ENCODE results near the gene RREB1. TPM values are rescaled to one million over a fixed set of nuclear protein-coding genes. Genes with fewer than 3 reads are reported as not detected.

RREB1 gene
- total RNA-seq, 4 donors from 2014 or later, result 17.7 to 36.6 (median 28.8) TPM

- Histone ChIP-seq H3K36me3 (peaks cover 0 to 11% (median 2%) of the 10 kb centered on the region in 4 donors), H3K9me3 (no peaks in the 10 kb centered on the region), H3K27me3 (no peaks in the 10 kb centered on the region), H3K27ac (replicated peaks in 1 of 4) (peak overlapping the region in 2 of 4 donors; percentile 17 to 27), H3K4me3 (no peak overlapping the region), H3K4me1 (peaks cover 75 to 92% (median 77%) of the 10 kb centered on the region in 4 donors)
- WGBS, result 50% methylated on average over 2 of the region's 7 CpGs
- no peak for DNase-seq (ENCODE audit: extremely low spot score)
- no peak for TF ChIP-seq EP300 (IDR thresholded peaks at IDR 0.05)
- intact Hi-C loops (cut with DNase I), result loop anchor here (5.0 kb wide), 1 partner anchor 35 kb away; no protein-coding TSS in a partner anchor
These were observed 64.9 kb downstream of the RREB1 start for GRCh38 chr6:7172649-7173048.

GRCh38 chr6:7173843-7174503 lies 66.2 kb downstream of the RREB1 start:
- 77% methylated on average over 9 of the region's 9 CpGs for WGBS
- no peak for TF ChIP-seq EP300 (IDR thresholded peaks at IDR 0.05)
- no peak for TF ChIP-seq CTCF (IDR thresholded peaks at IDR 0.05)
- no peak for TF ChIP-seq POLR2AphosphoS5 (IDR thresholded peaks at IDR 0.05)
- no peak for TF ChIP-seq POLR2A (IDR thresholded peaks at IDR 0.05; ENCODE audit: low read depth)
- peak overlapping the region in 1 of 4 donors; percentile 21 for H3K27ac ChIP-seq (replicated peaks in 1 of 4)
- intact Hi-C loops (cut with DNase I), result loop anchor here (5.0 kb wide), 1 partner anchor 37 kb away; no protein-coding TSS in a partner anchor
- H3K4me1 ChIP-seq, result peaks cover 62 to 79% (median 64%) of the 10 kb centered on the region in 4 donors
- no peaks in the 10 kb centered on the region for H3K9me3 ChIP-seq
- H3K4me3 ChIP-seq, result no peak overlapping the region
- peak; percentile 19 for DNase-seq (ENCODE audit: extremely low spot score)
- peaks cover 0 to 17% (median 6%) of the 10 kb centered on the region in 4 donors for H3K36me3 ChIP-seq
- H3K27me3 ChIP-seq, result no peaks in the 10 kb centered on the region

GRCh38 chr6:7175462-7175861 lies 67.7 kb downstream of the RREB1 start:
- TF ChIP-seq POLR2A (IDR thresholded peaks at IDR 0.05; ENCODE audit: low read depth) (no peak), EP300 (IDR thresholded peaks at IDR 0.05) (no peak), POLR2AphosphoS5 (IDR thresholded peaks at IDR 0.05) (no peak)
- Histone ChIP-seq H3K4me3 (no peak overlapping the region), H3K27me3 (no peaks in the 10 kb centered on the region), H3K4me1 (peaks cover 47 to 64% (median 49%) of the 10 kb centered on the region in 4 donors), H3K36me3 (peaks cover 0 to 32% (median 10%) of the 10 kb centered on the region in 4 donors), H3K9me3 (no peaks in the 10 kb centered on the region), H3K27ac (replicated peaks in 1 of 4) (peak overlapping the region in 3 of 4 donors; percentile 32 to 59 (median 40))
- intact Hi-C loops (cut with DNase I), result no loop called here
- WGBS, result 42% methylated on average over 5 of the region's 5 CpGs
- DNase-seq (ENCODE audit: extremely low spot score), result peak; percentile 50

GRCh38 chr6:7176208-7176607 lies 68.4 kb downstream of the RREB1 start:
- 71% methylated on average over 5 of the region's 5 CpGs for WGBS
- Histone ChIP-seq H3K9me3 (no peaks in the 10 kb centered on the region), H3K36me3 (peaks cover under 1 to 40% (median 15%) of the 10 kb centered on the region in 4 donors), H3K4me3 (no peak overlapping the region), H3K27me3 (no peaks in the 10 kb centered on the region), H3K4me1 (peaks cover 39 to 56% (median 43%) of the 10 kb centered on the region in 4 donors), H3K27ac (replicated peaks in 1 of 4) (peak overlapping the region in 3 of 4 donors; percentile 32 to 59 (median 40))
- peak; percentile 89 for DNase-seq (ENCODE audit: extremely low spot score)
- TF ChIP-seq POLR2AphosphoS5 (IDR thresholded peaks at IDR 0.05), result peak; percentile 22 to 63
- no peak for TF ChIP-seq CTCF (IDR thresholded peaks at IDR 0.05)
- intact Hi-C loops (cut with DNase I), result no loop called here

GRCh38 chr6:7178280-7178679 lies 70.5 kb downstream of the RREB1 start:
- DNase-seq (ENCODE audit: extremely low spot score), result no peak
- TF ChIP-seq POLR2AphosphoS5 (IDR thresholded peaks at IDR 0.05), result no peak
- no peak for TF ChIP-seq CTCF (IDR thresholded peaks at IDR 0.05)
- TF ChIP-seq EP300 (IDR thresholded peaks at IDR 0.05), result no peak
- no peak for TF ChIP-seq POLR2A (IDR thresholded peaks at IDR 0.05; ENCODE audit: low read depth)
- no peaks in the 10 kb centered on the region for H3K27me3 ChIP-seq
- H3K4me3 ChIP-seq, result no peak overlapping the region
- 88% methylated on average over 4 of the region's 4 CpGs for WGBS
- peaks cover 25 to 36% (median 29%) of the 10 kb centered on the region in 4 donors for H3K4me1 ChIP-seq
- H3K9me3 ChIP-seq, result no peaks in the 10 kb centered on the region
- intact Hi-C loops (cut with DNase I), result no loop called here
- peaks cover 7 to 60% (median 35%) of the 10 kb centered on the region in 4 donors for H3K36me3 ChIP-seq
- no peak overlapping the region for H3K27ac ChIP-seq (replicated peaks in 1 of 4)
